ENCODE data around the gene MBNL1. TPM values are rescaled to one million over a fixed set of nuclear protein-coding genes. Genes with fewer than 3 reads are reported as not detected.

The MBNL1 gene
- total and polyA plus RNA-seq, 2 of the 13 experiments (the other 11 are each of a cell fraction or from before 2014, with no cell fraction given), result 27.1 to 55.4 TPM

DNA sequence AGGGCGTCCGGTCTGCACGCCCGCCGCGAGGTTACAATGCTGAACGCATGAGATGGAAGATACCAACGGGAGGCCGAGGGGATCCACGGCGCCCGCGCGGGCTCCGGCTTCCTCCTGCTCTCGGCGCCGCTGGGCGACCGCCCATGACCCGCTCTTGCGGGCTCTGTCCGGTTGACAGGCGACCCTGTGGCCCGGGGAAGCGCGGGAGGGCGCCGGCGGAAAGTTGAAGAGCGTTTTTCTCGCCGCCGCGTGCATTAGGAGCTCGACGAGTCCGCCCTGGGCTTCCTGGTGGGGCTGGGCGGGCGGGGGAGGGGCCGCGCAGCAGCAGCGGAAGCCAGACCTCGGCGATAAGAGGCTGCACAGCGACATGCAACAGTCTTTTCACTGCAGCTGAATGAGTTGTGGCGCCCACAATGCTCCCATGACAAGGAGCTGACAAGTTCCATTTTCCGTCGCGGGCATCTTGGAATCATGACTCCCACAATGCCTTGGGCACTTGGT, at the start of gene MBNL1 (continued):
- TF ChIP-seq IRF9 (CRISPR knock-in tag; IDR thresholded peaks at IDR 0.05; ENCODE audit: borderline replicate concordance) (no peak; the same call in 1 of the 2 replicates), CHD2 (IDR thresholded peaks at IDR 0.05; ENCODE audit: low read depth, low read length) (no peak), MAFF (IDR thresholded peaks at IDR 0.05; ENCODE audit: low read depth, low read length) (no peak), JUND (CRISPR knock-in tag; IDR thresholded peaks at IDR 0.05) (no peak), ERF (CRISPR knock-in tag; IDR thresholded peaks at IDR 0.05) (peak; percentile 86), HDAC1 (CRISPR knock-in tag; IDR thresholded peaks at IDR 0.05) (no peak; the same call in 1 of the 2 replicates), ZNF83 (CRISPR knock-in tag; IDR thresholded peaks at IDR 0.05; ENCODE audit: borderline replicate concordance) (no peak), NFYB (CRISPR knock-in tag; IDR thresholded peaks at IDR 0.05) (no peak), MEF2D (CRISPR knock-in tag; IDR thresholded peaks at IDR 0.05) (peak; percentile 54; the same call in 1 of the 2 replicates), TBX3 (IDR thresholded peaks at IDR 0.05; ENCODE audit: borderline replicate concordance) (no peak), HOXA9 (CRISPR knock-in tag; IDR thresholded peaks at IDR 0.05; ENCODE audit: borderline replicate concordance) (peak; percentile 63; the same call in 1 of the 2 replicates), ZBTB4 (CRISPR knock-in tag; IDR thresholded peaks at IDR 0.05; ENCODE audit: borderline replicate concordance) (no peak), ZSCAN25 (CRISPR knock-in tag; IDR thresholded peaks at IDR 0.05) (no peak; the same call in 1 of the 2 replicates), TP53 (CRISPR knock-in tag; conservative IDR thresholded peaks at IDR 0.05) (peak; percentile 56; the same call in 1 of the 2 replicates)
- TF ChIP-seq, protein P1, sequence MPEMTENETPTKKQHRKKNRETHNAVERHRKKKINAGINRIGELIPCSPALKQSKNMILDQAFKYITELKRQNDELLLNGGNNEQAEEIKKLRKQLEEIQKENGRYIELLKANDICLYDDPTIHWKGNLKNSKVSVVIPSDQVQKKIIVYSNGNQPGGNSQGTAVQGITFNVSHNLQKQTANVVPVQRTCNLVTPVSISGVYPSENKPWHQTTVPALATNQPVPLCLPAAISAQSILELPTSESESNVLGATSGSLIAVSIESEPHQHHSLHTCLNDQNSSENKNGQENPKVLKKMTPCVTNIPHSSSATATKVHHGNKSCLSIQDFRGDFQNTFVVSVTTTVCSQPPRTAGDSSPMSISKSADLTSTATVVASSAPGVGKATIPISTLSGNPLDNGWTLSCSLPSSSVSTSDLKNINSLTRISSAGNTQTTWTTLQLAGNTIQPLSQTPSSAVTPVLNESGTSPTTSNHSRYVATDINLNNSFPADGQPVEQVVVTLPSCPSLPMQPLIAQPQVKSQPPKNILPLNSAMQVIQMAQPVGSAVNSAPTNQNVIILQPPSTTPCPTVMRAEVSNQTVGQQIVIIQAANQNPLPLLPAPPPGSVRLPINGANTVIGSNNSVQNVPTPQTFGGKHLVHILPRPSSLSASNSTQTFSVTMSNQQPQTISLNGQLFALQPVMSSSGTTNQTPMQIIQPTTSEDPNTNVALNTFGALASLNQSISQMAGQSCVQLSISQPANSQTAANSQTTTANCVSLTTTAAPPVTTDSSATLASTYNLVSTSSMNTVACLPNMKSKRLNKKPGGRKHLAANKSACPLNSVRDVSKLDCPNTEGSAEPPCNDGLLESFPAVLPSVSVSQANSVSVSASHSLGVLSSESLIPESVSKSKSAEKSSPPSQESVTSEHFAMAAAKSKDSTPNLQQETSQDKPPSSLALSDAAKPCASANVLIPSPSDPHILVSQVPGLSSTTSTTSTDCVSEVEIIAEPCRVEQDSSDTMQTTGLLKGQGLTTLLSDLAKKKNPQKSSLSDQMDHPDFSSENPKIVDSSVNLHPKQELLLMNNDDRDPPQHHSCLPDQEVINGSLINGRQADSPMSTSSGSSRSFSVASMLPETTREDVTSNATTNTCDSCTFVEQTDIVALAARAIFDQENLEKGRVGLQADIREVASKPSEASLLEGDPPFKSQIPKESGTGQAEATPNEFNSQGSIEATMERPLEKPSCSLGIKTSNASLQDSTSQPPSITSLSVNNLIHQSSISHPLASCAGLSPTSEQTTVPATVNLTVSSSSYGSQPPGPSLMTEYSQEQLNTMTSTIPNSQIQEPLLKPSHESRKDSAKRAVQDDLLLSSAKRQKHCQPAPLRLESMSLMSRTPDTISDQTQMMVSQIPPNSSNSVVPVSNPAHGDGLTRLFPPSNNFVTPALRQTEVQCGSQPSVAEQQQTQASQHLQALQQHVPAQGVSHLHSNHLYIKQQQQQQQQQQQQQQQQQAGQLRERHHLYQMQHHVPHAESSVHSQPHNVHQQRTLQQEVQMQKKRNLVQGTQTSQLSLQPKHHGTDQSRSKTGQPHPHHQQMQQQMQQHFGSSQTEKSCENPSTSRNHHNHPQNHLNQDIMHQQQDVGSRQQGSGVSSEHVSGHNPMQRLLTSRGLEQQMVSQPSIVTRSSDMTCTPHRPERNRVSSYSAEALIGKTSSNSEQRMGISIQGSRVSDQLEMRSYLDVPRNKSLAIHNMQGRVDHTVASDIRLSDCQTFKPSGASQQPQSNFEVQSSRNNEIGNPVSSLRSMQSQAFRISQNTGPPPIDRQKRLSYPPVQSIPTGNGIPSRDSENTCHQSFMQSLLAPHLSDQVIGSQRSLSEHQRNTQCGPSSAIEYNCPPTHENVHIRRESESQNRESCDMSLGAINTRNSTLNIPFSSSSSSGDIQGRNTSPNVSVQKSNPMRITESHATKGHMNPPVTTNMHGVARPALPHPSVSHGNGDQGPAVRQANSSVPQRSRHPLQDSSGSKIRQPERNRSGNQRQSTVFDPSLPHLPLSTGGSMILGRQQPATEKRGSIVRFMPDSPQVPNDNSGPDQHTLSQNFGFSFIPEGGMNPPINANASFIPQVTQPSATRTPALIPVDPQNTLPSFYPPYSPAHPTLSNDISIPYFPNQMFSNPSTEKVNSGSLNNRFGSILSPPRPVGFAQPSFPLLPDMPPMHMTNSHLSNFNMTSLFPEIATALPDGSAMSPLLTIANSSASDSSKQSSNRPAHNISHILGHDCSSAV (CRISPR knock-in tag; IDR thresholded peaks at IDR 0.05; ENCODE audit: borderline replicate concordance), result no peak
- TF ChIP-seq, protein P2, sequence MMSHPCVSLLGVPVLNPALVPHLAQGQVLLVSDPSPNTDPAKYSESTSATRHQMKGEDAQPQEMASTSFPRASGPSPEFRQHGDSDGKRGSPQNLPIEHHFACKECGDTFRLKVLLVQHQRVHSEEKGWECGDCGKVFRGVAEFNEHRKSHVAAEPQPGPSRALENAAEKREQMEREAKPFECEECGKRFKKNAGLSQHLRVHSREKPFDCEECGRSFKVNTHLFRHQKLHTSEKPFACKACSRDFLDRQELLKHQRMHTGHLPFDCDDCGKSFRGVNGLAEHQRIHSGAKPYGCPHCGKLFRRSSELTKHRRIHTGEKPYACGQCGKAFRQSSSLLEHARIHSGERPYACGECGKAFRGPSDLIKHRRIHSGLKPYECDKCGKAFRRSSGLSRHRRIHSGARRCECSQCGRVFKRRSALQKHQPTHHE (CRISPR knock-in tag; IDR thresholded peaks at IDR 0.05; ENCODE audit: borderline replicate concordance), result no peak
